Loucy (cell line): ENCODE measurements around the gene MBNL3.

ENCODE experiments used
- H2AFZ ChIP-seq: fragments of 200-600 bp; sonication (generic); 2 replicates; pipeline ENCODE4 v1.6.0; 2016; ENCODE audit warnings: antibody characterized with exemption, mild to moderate bottlenecking, low read length, moderate library complexity
- H3F3A ChIP-seq: fragments of 200-600 bp; 2 replicates; pipeline ENCODE4 v1.6.0; 2016; ENCODE audit warnings: antibody characterized with exemption, low read depth, mild to moderate bottlenecking
- H3K27me3 ChIP-seq: fragments of 200-600 bp; sonication (generic); 2 replicates; pipeline ENCODE4 v1.6.1; 2014; ENCODE audit warnings: low read length, mild to moderate bottlenecking; ENCODE audit not compliant: insufficient read depth, poor library complexity, severe bottlenecking
- H3K36me3 ChIP-seq: fragments of 200-600 bp; sonication (generic); 2 replicates; pipeline ENCODE4 v1.6.1; 2016; ENCODE audit warnings: low read length; ENCODE audit not compliant: insufficient read depth
- H3K4me1 ChIP-seq: fragments of 200-600 bp; sonication (generic); 2 replicates; pipeline ENCODE4 v1.5.1; 2014; ENCODE audit warnings: low read length, mild to moderate bottlenecking; ENCODE audit not compliant: insufficient read depth, poor library complexity, severe bottlenecking
- H3K4me2 ChIP-seq: fragments of 200-600 bp; sonication (generic); 2 replicates; pipeline ENCODE4 v1.6.0; 2014; ENCODE audit warnings: antibody characterized with exemption, low read length, low read depth, mild to moderate bottlenecking; ENCODE audit not compliant: poor library complexity, severe bottlenecking
- H3K4me3 ChIP-seq: fragments of 200-600 bp; sonication (generic); 2 replicates; pipeline ENCODE4 v1.5.1; 2014; ENCODE audit warnings: low read length, mild to moderate bottlenecking, mixed read lengths; ENCODE audit not compliant: poor library complexity, severe bottlenecking
- H3K79me2 ChIP-seq: fragments of 200-600 bp; sonication (generic); 2 replicates; pipeline ENCODE4 v1.6.1; 2014; ENCODE audit warnings: low read length; ENCODE audit not compliant: insufficient read depth
- H3K9ac ChIP-seq: fragments of 200-600 bp; sonication (generic); 2 replicates; pipeline ENCODE4 v1.6.0; 2014; ENCODE audit warnings: mild to moderate bottlenecking, low read depth, low read length, moderate library complexity; ENCODE audit not compliant: poor library complexity, severe bottlenecking
- H3K9me2 ChIP-seq: fragments of 200-600 bp; sonication (generic); replicated peaks from 2 replicates; pipeline ENCODE4 v1.6.1; 2016; ENCODE audit warnings: low read depth, low read length, mixed read lengths
- H3K9me3 ChIP-seq: fragments of 200-600 bp; sonication (generic); 2 replicates; pipeline ENCODE4 v1.6.1; 2014; ENCODE audit warnings: mild to moderate bottlenecking, antibody characterized with exemption, low read length, low read depth; ENCODE audit not compliant: insufficient read depth
- H4K20me1 ChIP-seq: fragments of 200-600 bp; sonication (generic); 2 replicates; pipeline ENCODE4 v1.6.0; 2014; ENCODE audit warnings: antibody characterized with exemption, low read length, mild to moderate bottlenecking; ENCODE audit not compliant: insufficient read depth, poor library complexity, severe bottlenecking
- EZH2phosphoT487 ChIP-seq: fragments of 200-600 bp; IDR thresholded peaks from 2 replicates; pipeline ENCODE4 v1.6.1; 2018; ENCODE audit warnings: antibody characterized with exemption, mild to moderate bottlenecking, moderate library complexity, borderline replicate concordance
- TF ChIP-seq, protein P1 (sequence below): fragments of 200-600 bp; sonication (generic); conservative IDR thresholded peaks from 2 replicates; pipeline ENCODE4 v1.5.1; 2014; ENCODE audit warnings: mild to moderate bottlenecking, antibody characterized with exemption, low read length

MBNL3 gene

DNA sequence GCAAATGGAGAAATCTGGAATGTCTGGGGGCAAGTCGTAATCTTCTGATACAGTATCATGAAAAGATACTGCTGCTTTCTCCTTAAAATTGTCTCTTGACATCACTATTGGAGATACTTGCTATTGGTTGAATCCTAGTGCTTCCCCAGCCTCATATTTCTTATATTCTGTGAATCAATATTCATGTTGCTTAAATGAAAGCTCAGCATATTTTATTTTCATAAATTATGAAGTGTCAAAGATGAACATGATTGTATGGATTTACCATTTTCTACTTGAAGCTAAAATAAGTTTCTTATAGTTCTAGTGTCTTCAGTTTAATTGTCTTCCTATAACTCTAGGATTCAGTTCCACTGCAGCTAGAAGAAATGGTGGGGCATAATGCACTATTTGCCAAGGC, 29.6 kb upstream of the MBNL3 start:
- H3F3A ChIP-seq: no peaks in the 10 kb centered on the region
- TF ChIP-seq EZH2phosphoT487: no peak
- TF ChIP-seq, protein P1, sequence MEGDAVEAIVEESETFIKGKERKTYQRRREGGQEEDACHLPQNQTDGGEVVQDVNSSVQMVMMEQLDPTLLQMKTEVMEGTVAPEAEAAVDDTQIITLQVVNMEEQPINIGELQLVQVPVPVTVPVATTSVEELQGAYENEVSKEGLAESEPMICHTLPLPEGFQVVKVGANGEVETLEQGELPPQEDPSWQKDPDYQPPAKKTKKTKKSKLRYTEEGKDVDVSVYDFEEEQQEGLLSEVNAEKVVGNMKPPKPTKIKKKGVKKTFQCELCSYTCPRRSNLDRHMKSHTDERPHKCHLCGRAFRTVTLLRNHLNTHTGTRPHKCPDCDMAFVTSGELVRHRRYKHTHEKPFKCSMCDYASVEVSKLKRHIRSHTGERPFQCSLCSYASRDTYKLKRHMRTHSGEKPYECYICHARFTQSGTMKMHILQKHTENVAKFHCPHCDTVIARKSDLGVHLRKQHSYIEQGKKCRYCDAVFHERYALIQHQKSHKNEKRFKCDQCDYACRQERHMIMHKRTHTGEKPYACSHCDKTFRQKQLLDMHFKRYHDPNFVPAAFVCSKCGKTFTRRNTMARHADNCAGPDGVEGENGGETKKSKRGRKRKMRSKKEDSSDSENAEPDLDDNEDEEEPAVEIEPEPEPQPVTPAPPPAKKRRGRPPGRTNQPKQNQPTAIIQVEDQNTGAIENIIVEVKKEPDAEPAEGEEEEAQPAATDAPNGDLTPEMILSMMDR: no peak
- no peak overlapping the region for H2AFZ ChIP-seq
- H3K4me2 ChIP-seq: no peak overlapping the region
- H3K9ac ChIP-seq: no peak overlapping the region
- H4K20me1 ChIP-seq: no peaks in the 10 kb centered on the region
- H3K36me3 ChIP-seq: no peaks in the 10 kb centered on the region
- H3K9me3 ChIP-seq: no peaks in the 10 kb centered on the region
- no peaks in the 10 kb centered on the region for H3K4me1 ChIP-seq
- no peaks in the 10 kb centered on the region for H3K9me2 ChIP-seq
- no peak overlapping the region for H3K4me3 ChIP-seq
- H3K27me3 ChIP-seq: no peaks in the 10 kb centered on the region
- H3K79me2 ChIP-seq: no peaks in the 10 kb centered on the region

- no peaks in the 10 kb centered on the region for H3K27me3 ChIP-seq
- H3K4me2 ChIP-seq: no peak overlapping the region
- no peaks in the 10 kb centered on the region for H3K4me1 ChIP-seq
- no peaks in the 10 kb centered on the region for H4K20me1 ChIP-seq
- no peaks in the 10 kb centered on the region for H3F3A ChIP-seq
- H2AFZ ChIP-seq: no peak overlapping the region
- no peak overlapping the region for H3K4me3 ChIP-seq
- H3K9me3 ChIP-seq: no peaks in the 10 kb centered on the region
- H3K36me3 ChIP-seq: no peaks in the 10 kb centered on the region
- H3K79me2 ChIP-seq: no peaks in the 10 kb centered on the region
- TF ChIP-seq EZH2phosphoT487: no peak
- TF ChIP-seq, protein P1: no peak
- H3K9ac ChIP-seq: no peak overlapping the region
- H3K9me2 ChIP-seq: no peaks in the 10 kb centered on the region
Observed at GRCh38 chrX:132508834-132509233, 20.0 kb upstream of the MBNL3 start.

DNA sequence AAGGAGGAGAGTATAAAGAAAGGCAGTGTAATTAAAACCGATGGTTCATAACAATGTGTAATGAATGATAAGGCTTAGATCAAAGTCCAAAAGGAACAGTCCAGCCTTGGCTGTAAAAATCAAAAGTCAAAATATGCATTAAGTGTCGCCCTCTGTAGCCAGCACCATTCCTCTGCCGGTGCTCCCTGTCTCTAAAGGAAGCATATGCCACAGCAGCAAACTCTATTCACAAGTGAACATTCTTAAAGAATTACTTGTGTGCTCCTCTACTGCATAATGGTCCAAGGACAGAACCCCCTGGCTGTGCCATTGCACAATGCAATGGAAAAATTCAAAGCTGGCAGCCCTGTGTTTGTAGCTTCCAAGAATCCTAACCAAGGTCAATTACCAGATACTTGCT, 16.3 kb upstream of the MBNL3 start:
- Histone ChIP-seq H3F3A (no peaks in the 10 kb centered on the region), H4K20me1 (no peaks in the 10 kb centered on the region), H3K36me3 (no peaks in the 10 kb centered on the region), H3K4me2 (no peak overlapping the region), H3K4me3 (no peak overlapping the region), H2AFZ (no peak overlapping the region), H3K4me1 (peaks cover 4% of the 10 kb centered on the region), H3K27me3 (no peaks in the 10 kb centered on the region), H3K9me3 (no peaks in the 10 kb centered on the region), H3K9me2 (no peaks in the 10 kb centered on the region), H3K9ac (no peak overlapping the region), H3K79me2 (no peaks in the 10 kb centered on the region)
- TF ChIP-seq, protein P1: peak; percentile 34
- TF ChIP-seq EZH2phosphoT487: no peak
